ENCODE results near the gene ANKLE2.
"Not testable (repeated sequence)": the region's sequence is repeated elsewhere in the genome, so short reads cannot be mapped to it uniquely, and the experiment has no call there.

ANKLE2 gene

GRCh38 chr12:132776816-132777568, 15.4 kb upstream of the ANKLE2 start:
- no peak for DNase-seq

GRCh38 chr12:132776230-132776625, 14.6 kb upstream of the ANKLE2 start:
- not testable (repeated sequence) for DNase-seq

- no peak for DNase-seq
These were observed 14.0 kb upstream of the ANKLE2 start for GRCh38 chr12:132775502-132776229.

GRCh38 chr12:132774646-132775275, 13.1 kb upstream of the ANKLE2 start:
- DNase-seq = no peak

GRCh38 chr12:132774159-132774558, 12.5 kb upstream of the ANKLE2 start:
- DNase-seq = no peak

GRCh38 chr12:132773077-132773955, 11.7 kb upstream of the ANKLE2 start:
- DNase-seq = no peak

GRCh38 chr12:132772606-132773005, 11.0 kb upstream of the ANKLE2 start:
- no peak for DNase-seq

- no peak for DNase-seq
These were observed 9.7 kb upstream of the ANKLE2 start for GRCh38 chr12:132771126-132771838.

GRCh38 chr12:132766380-132767085, 4.9 kb upstream of the ANKLE2 start:
- no peak for DNase-seq

GRCh38 chr12:132765361-132765760, 3.7 kb upstream of the ANKLE2 start:
- DNase-seq = no peak

GRCh38 chr12:132764231-132764630, 2.6 kb upstream of the ANKLE2 start:
- DNase-seq = no peak

- DNase-seq = peak; percentile 48
These were observed 420 bp upstream of the ANKLE2 start for GRCh38 chr12:132761921-132762583.

- DNase-seq = no peak
These were observed 2.3 kb downstream of the ANKLE2 start for GRCh38 chr12:132759359-132759758.

GRCh38 chr12:132758825-132759224, 2.8 kb downstream of the ANKLE2 start:
- not testable (repeated sequence) for DNase-seq

GRCh38 chr12:132754160-132754932, 7.3 kb downstream of the ANKLE2 start:
- DNase-seq = no peak

GRCh38 chr12:132753670-132754069, 8.0 kb downstream of the ANKLE2 start:
- not testable (repeated sequence) for DNase-seq

- no peak for DNase-seq
These were observed 13.3 kb downstream of the ANKLE2 start for GRCh38 chr12:132748319-132748718.

- no peak for DNase-seq
These were observed 13.7 kb downstream of the ANKLE2 start for GRCh38 chr12:132747896-132748295.

GRCh38 chr12:132747395-132747794, 14.2 kb downstream of the ANKLE2 start:
- DNase-seq = no peak

- no peak for DNase-seq
These were observed 15.0 kb downstream of the ANKLE2 start for GRCh38 chr12:132746613-132747012.

All from GOT3 (cell line).